Mesothelial cell of epicardium (in vitro differentiated cells): ENCODE data around the gene PRDM12. TPM values are rescaled to one million over a fixed set of nuclear protein-coding genes. Genes with fewer than 3 reads are reported as not detected.
A peak's percentile ranks its signal among the peaks of the same experiment; 100 is the strongest.

Experiments
- DNase-seq, 2 experiments: peaks; one replicate each; pipeline ENCODE4 v3.0.0; 2021; ENCODE audit warnings: low spot score in 2 of 2; ENCODE audit not compliant: unreplicated experiment in 2 of 2
- H3K27ac Mint-ChIP-seq: 2 replicates; pipeline ENCODE4 v1.8.0; 2021; ENCODE audit warnings: mixed read lengths
- H3K27me3 Mint-ChIP-seq: 2 replicates; pipeline ENCODE4 v1.8.0; 2021; ENCODE audit warnings: low read depth, mixed read lengths
- H3K36me3 Mint-ChIP-seq: 2 replicates; pipeline ENCODE4 v1.8.0; 2021; ENCODE audit warnings: mixed read lengths
- H3K4me1 Mint-ChIP-seq: 2 replicates; pipeline ENCODE4 v1.8.0; 2021; ENCODE audit warnings: mixed read lengths
- H3K4me3 Mint-ChIP-seq: 2 replicates; pipeline ENCODE4 v1.8.0; 2021; ENCODE audit warnings: mild to moderate bottlenecking, moderate library complexity, mixed read lengths
- H3K9me3 Mint-ChIP-seq: 2 replicates; pipeline ENCODE4 v1.8.0; 2021; ENCODE audit warnings: mixed read lengths
- CTCF ChIP-seq: fragments of 200-600 bp; sonication (generic); IDR thresholded peaks from one replicate; pipeline ENCODE4 v1.5.0; 2021; ENCODE audit warnings: antibody characterized with exemption; ENCODE audit not compliant: unreplicated experiment
- total RNA-seq: library from RNA; stranded (reverse); gene quantifications from 3 replicates; pipeline ENCODE4 v1.2.1, GENCODE V29; 2021

Gene PRDM12
- total RNA-seq, 1 donor from 2014 or later = not detected

GRCh38 chr9:130692321-130692720 is 27.9 kb downstream of the PRDM12 start:
- TF ChIP-seq CTCF = peak; percentile 48
- no peaks in the 10 kb centered on the region for H3K27me3 Mint-ChIP-seq
- no peaks in the 10 kb centered on the region for H3K9me3 Mint-ChIP-seq
- peaks cover 29% of the 10 kb centered on the region for H3K4me1 Mint-ChIP-seq
- peak overlapping the region; percentile 90 for H3K4me3 Mint-ChIP-seq
- peak overlapping the region; percentile 89 for H3K27ac Mint-ChIP-seq
- peaks cover 13% of the 10 kb centered on the region for H3K36me3 Mint-ChIP-seq
- peak; percentile 53 to 80 for DNase-seq

GRCh38 chr9:130693101-130693425 is 28.7 kb downstream of the PRDM12 start:
- no peak for DNase-seq
- TF ChIP-seq CTCF = no peak
- Mint-ChIP-seq H3K9me3 (no peaks in the 10 kb centered on the region), H3K4me3 (peak overlapping the region; percentile 90), H3K36me3 (peaks cover 16% of the 10 kb centered on the region), H3K27me3 (no peaks in the 10 kb centered on the region), H3K4me1 (peaks cover 29% of the 10 kb centered on the region), H3K27ac (peak overlapping the region; percentile 89)

GRCh38 chr9:130693426-130694191 is 29.2 kb downstream of the PRDM12 start, which contains the start of gene EXOSC2:
Gene EXOSC2, plus strand, starts transcription at chr9:130693780. Its CDS starts 12 bp downstream, at chr9:130693792.
- peaks cover 31% of the 10 kb centered on the region for H3K4me1 Mint-ChIP-seq
- peak within 1 kb of the TSS; percentile 90 for H3K4me3 Mint-ChIP-seq
- no peak for TF ChIP-seq CTCF
- DNase-seq = peak; percentile 87 to 88
- no peaks in the 10 kb centered on the region for H3K27me3 Mint-ChIP-seq
- peaks cover 21% of the 10 kb centered on the region for H3K36me3 Mint-ChIP-seq
- H3K27ac Mint-ChIP-seq = peak within 1 kb of the TSS; percentile 89
- no peaks in the 10 kb centered on the region for H3K9me3 Mint-ChIP-seq

GRCh38 chr9:130694205-130694604 is 29.8 kb downstream of the PRDM12 start:
- no peak for TF ChIP-seq CTCF
- Mint-ChIP-seq H3K4me1 (peaks cover 31% of the 10 kb centered on the region), H3K27ac (peak overlapping the region; percentile 89), H3K9me3 (no peaks in the 10 kb centered on the region), H3K4me3 (peak overlapping the region; percentile 90), H3K27me3 (no peaks in the 10 kb centered on the region), H3K36me3 (peaks cover 27% of the 10 kb centered on the region)
- DNase-seq = no peak

- H3K4me1 Mint-ChIP-seq = peaks cover 28% of the 10 kb centered on the region
- no peak overlapping the region for H3K4me3 Mint-ChIP-seq
- DNase-seq = no peak
- H3K36me3 Mint-ChIP-seq = peaks cover 30% of the 10 kb centered on the region
- H3K27ac Mint-ChIP-seq = no peak overlapping the region
- no peaks in the 10 kb centered on the region for H3K27me3 Mint-ChIP-seq
- TF ChIP-seq CTCF = no peak
- H3K9me3 Mint-ChIP-seq = no peaks in the 10 kb centered on the region
These were observed 31.8 kb downstream of the PRDM12 start for GRCh38 chr9:130696139-130696650.
